Glutamatergic neuron (in vitro differentiated cells): ENCODE results near the gene FAAP100. TPM values are rescaled to one million over a fixed set of nuclear protein-coding genes. Genes with fewer than 3 reads are reported as not detected.

Experiments used
- DNase-seq: peaks from one replicate; pipeline ENCODE4 v3.0.0; 2022
- H3K27ac Mint-ChIP-seq: one replicate; pipeline ENCODE4 v1.8.0; 2020; ENCODE audit warnings: mild to moderate bottlenecking, mixed read lengths, inconsistent platforms; ENCODE audit not compliant: unreplicated experiment
- H3K27me3 Mint-ChIP-seq: one replicate; pipeline ENCODE4 v1.8.0; 2020; ENCODE audit warnings: mild to moderate bottlenecking, moderate library complexity, mixed read lengths, inconsistent platforms; ENCODE audit not compliant: unreplicated experiment
- H3K36me3 Mint-ChIP-seq: one replicate; pipeline ENCODE4 v1.8.0; 2020; ENCODE audit warnings: mild to moderate bottlenecking, mixed read lengths, inconsistent platforms; ENCODE audit not compliant: unreplicated experiment
- H3K4me1 Mint-ChIP-seq: one replicate; pipeline ENCODE4 v1.8.0; 2020; ENCODE audit warnings: mild to moderate bottlenecking, low read depth, mixed read lengths, inconsistent platforms; ENCODE audit not compliant: unreplicated experiment
- H3K4me3 Mint-ChIP-seq: one replicate; pipeline ENCODE4 v1.8.0; 2020; ENCODE audit warnings: mild to moderate bottlenecking, mixed read lengths, inconsistent platforms; ENCODE audit not compliant: unreplicated experiment
- H3K9me3 Mint-ChIP-seq: one replicate; pipeline ENCODE4 v1.8.0; 2020; ENCODE audit warnings: mild to moderate bottlenecking, moderate library complexity, mixed read lengths, inconsistent platforms; ENCODE audit not compliant: unreplicated experiment
- CTCF ChIP-seq: fragments of 200-600 bp; sonication (generic); IDR thresholded peaks from one replicate; pipeline ENCODE4 v1.5.0; 2021; ENCODE audit not compliant: partially characterized antibody, unreplicated experiment
- total RNA-seq: library from RNA; stranded (reverse); fragmentation: NEBNext Ultra II Directional; extraction: Animal tissue kit (Norgen Biotek cat#: 25700); gene quantifications from one replicate; pipeline ENCODE4 v1.2.1, GENCODE V29; 2021; ENCODE audit not compliant: unreplicated experiment

FAAP100 gene
- total RNA-seq, 1 donor from 2014 or later, result 56.5 TPM

GRCh38 chr17:81558941-81559806, 7.0 kb upstream of the FAAP100 start:
- Mint-ChIP-seq H3K4me3 (no peak overlapping the region), H3K4me1 (peaks cover 2% of the 10 kb centered on the region), H3K27me3 (peaks cover 8% of the 10 kb centered on the region), H3K36me3 (peaks cover 4% of the 10 kb centered on the region), H3K27ac (no peak overlapping the region), H3K9me3 (peaks cover 3% of the 10 kb centered on the region)
- TF ChIP-seq CTCF, result no peak
- DNase-seq, result peak; percentile 24

GRCh38 chr17:81558115-81558468, 5.9 kb upstream of the FAAP100 start:
- H3K4me3 Mint-ChIP-seq, result no peak overlapping the region
- H3K9me3 Mint-ChIP-seq, result peaks cover 9% of the 10 kb centered on the region
- H3K27ac Mint-ChIP-seq, result no peak overlapping the region
- TF ChIP-seq CTCF, result no peak
- H3K36me3 Mint-ChIP-seq, result peaks cover 4% of the 10 kb centered on the region
- peaks cover 11% of the 10 kb centered on the region for H3K27me3 Mint-ChIP-seq
- DNase-seq, result no peak
- peaks cover 9% of the 10 kb centered on the region for H3K4me1 Mint-ChIP-seq

GRCh38 chr17:81557276-81558114, 5.3 kb upstream of the FAAP100 start:
- H3K27ac Mint-ChIP-seq, result peak overlapping the region; percentile 46
- no peak for DNase-seq
- peaks cover 11% of the 10 kb centered on the region for H3K27me3 Mint-ChIP-seq
- H3K4me1 Mint-ChIP-seq, result peaks cover 9% of the 10 kb centered on the region
- no peak overlapping the region for H3K4me3 Mint-ChIP-seq
- TF ChIP-seq CTCF, result no peak
- H3K36me3 Mint-ChIP-seq, result peaks cover 4% of the 10 kb centered on the region
- H3K9me3 Mint-ChIP-seq, result peaks cover 9% of the 10 kb centered on the region

- Mint-ChIP-seq H3K9me3 (peaks cover 9% of the 10 kb centered on the region), H3K4me3 (no peak overlapping the region), H3K27ac (no peak overlapping the region), H3K36me3 (peaks cover 4% of the 10 kb centered on the region), H3K4me1 (peaks cover 9% of the 10 kb centered on the region), H3K27me3 (peaks cover 11% of the 10 kb centered on the region)
- TF ChIP-seq CTCF, result no peak
- no peak for DNase-seq
Observed at GRCh38 chr17:81556863-81557262, 4.7 kb upstream of the FAAP100 start.
